PC-9 (cell line): ENCODE results near the gene CDH13. TPM values are rescaled to one million over a fixed set of nuclear protein-coding genes. Genes with fewer than 3 reads are reported as not detected.

ENCODE experiments used
- BruUV-seq: library from RNA; stranded (reverse); fragments of 400-500 nt; replicated peaks from 2 replicates; lab custom pipeline; 2021; lab: Mats Ljungman, UMichigan
- CTCF ChIA-PET: fragments of 300-600 bp; sonication (Branson Sonifier 250); formaldehyde crosslinking; loops from one replicate; lab custom pipeline; 2022; ENCODE audit warnings: antibody characterized with exemption; lab: Charles Lee
- POLR2A ChIA-PET: fragments of 300-600 bp; sonication (Branson Sonifier 250); formaldehyde crosslinking; loops from one replicate; lab custom pipeline; 2022; ENCODE audit warnings: antibody characterized with exemption; ENCODE audit not compliant: unreplicated experiment; lab: Charles Lee
- DNase-seq, 2 experiments: peaks; one replicate each; pipeline versions ENCODE4 v3.0.0 to v3.0.0-alpha.2; 2015 to 2022; ENCODE audit warnings: mixed read lengths in 1 of 2
- H2AFZ ChIP-seq: fragments of 200-600 bp; sonication (generic); 2 replicates; pipeline ENCODE4 v1.8.1; 2017; ENCODE audit warnings: antibody characterized with exemption
- H3F3A ChIP-seq: fragments of 200-600 bp; sonication (generic); 2 replicates; pipeline ENCODE4 v1.8.1; 2017; ENCODE audit warnings: antibody characterized with exemption, mild to moderate bottlenecking, low read depth; ENCODE audit not compliant: insufficient read depth
- H3K27ac ChIP-seq: fragments of 200-600 bp; sonication (generic); 2 replicates; pipeline ENCODE4 v1.6.1; 2016; ENCODE audit warnings: mixed run types
- H3K27me3 ChIP-seq: fragments of 200-600 bp; sonication (generic); 2 replicates; pipeline ENCODE4 v1.6.1; 2016; ENCODE audit warnings: low read depth, mixed run types; ENCODE audit not compliant: insufficient read depth
- H3K36me3 ChIP-seq: fragments of 200-600 bp; sonication (generic); 2 replicates; pipeline ENCODE4 v1.6.1; 2016; ENCODE audit warnings: low read depth, mixed run types
- H3K4me1 ChIP-seq: fragments of 200-600 bp; sonication (generic); replicated peaks from 2 replicates; pipeline ENCODE4 v1.6.1; 2016; ENCODE audit warnings: mixed run types; ENCODE audit not compliant: insufficient read depth
- H3K4me2 ChIP-seq: fragments of 200-600 bp; sonication (generic); 2 replicates; pipeline ENCODE4 v1.6.1; 2017; ENCODE audit warnings: mixed run types
- H3K4me3 ChIP-seq: fragments of 200-600 bp; sonication (generic); 2 replicates; pipeline ENCODE4 v1.6.1; 2016; ENCODE audit warnings: mixed run types
- H3K79me2 ChIP-seq: fragments of 200-600 bp; sonication (generic); 2 replicates; pipeline ENCODE4 v1.6.1; 2017; ENCODE audit warnings: low read depth, mixed run types
- H3K9me2 ChIP-seq: fragments of 200-600 bp; sonication (generic); 2 replicates; pipeline ENCODE4 v1.8.1; 2017; ENCODE audit warnings: mild to moderate bottlenecking; ENCODE audit not compliant: insufficient read depth
- H3K9me3 ChIP-seq: fragments of 200-600 bp; sonication (generic); 2 replicates; pipeline ENCODE4 v1.8.1; 2016; ENCODE audit warnings: low read depth; ENCODE audit not compliant: insufficient read depth
- H4K20me1 ChIP-seq: fragments of 200-600 bp; sonication (generic); 2 replicates; pipeline ENCODE4 v1.8.1; 2017; ENCODE audit not compliant: insufficient read depth
- CTCF ChIP-seq: fragments of 200-600 bp; sonication (generic); conservative IDR thresholded peaks from 2 replicates; pipeline ENCODE4 v1.6.1; 2017; ENCODE audit warnings: mixed run types, antibody characterized with exemption, mild to moderate bottlenecking, moderate library complexity
- EZH2 ChIP-seq: fragments of 200-600 bp; sonication (generic); IDR thresholded peaks from 2 replicates; pipeline ENCODE4 v1.8.0; 2017; ENCODE audit warnings: antibody characterized with exemption, low read depth
- intact Hi-C: fragments of 100-400 bp; cut with micrococcal nuclease; formaldehyde crosslinking; loops from one replicate; pipeline ENCODE4 v1.10.0; 2022; ENCODE audit not compliant: unreplicated experiment
- total RNA-seq: library from RNA; stranded (reverse); gene quantifications from 2 replicates; pipeline ENCODE4 v1.2.3, GENCODE V29; 2021

The CDH13 gene
- total RNA-seq, 1 experiment from 2014 or later, result 0.24 TPM

GRCh38 chr16:82628711-82629110 is 1.9 kb downstream of the CDH13 start:
- intact Hi-C loops, result no loop called here
- Histone ChIP-seq H3K27me3 (peaks cover 39% of the 10 kb centered on the region), H3K4me1 (no peaks in the 10 kb centered on the region), H3K4me2 (no peak overlapping the region), H2AFZ (no peak overlapping the region), H3K9me3 (no peaks in the 10 kb centered on the region), H3K27ac (no peak overlapping the region), H3F3A (no peaks in the 10 kb centered on the region), H3K36me3 (no peaks in the 10 kb centered on the region), H3K4me3 (no peak overlapping the region), H4K20me1 (no peaks in the 10 kb centered on the region), H3K9me2 (no peaks in the 10 kb centered on the region), H3K79me2 (no peaks in the 10 kb centered on the region)
- ChIA-PET POLR2A (no interaction called here), CTCF (no interaction called here)
- no peak for DNase-seq
- no TSS peak for BruUV-seq
- TF ChIP-seq EZH2 (no peak), CTCF (no peak)

- H3K36me3 ChIP-seq, result no peaks in the 10 kb centered on the region
- no peak overlapping the region for H3K4me3 ChIP-seq
- DNase-seq, result no peak
- no peaks in the 10 kb centered on the region for H3K9me2 ChIP-seq
- no peaks in the 10 kb centered on the region for H3K4me1 ChIP-seq
- ChIA-PET POLR2A (no interaction called here), CTCF (no interaction called here)
- H3K9me3 ChIP-seq, result no peaks in the 10 kb centered on the region
- H3K27me3 ChIP-seq, result peaks cover 45% of the 10 kb centered on the region
- H4K20me1 ChIP-seq, result no peaks in the 10 kb centered on the region
- no peaks in the 10 kb centered on the region for H3K79me2 ChIP-seq
- no peaks in the 10 kb centered on the region for H3F3A ChIP-seq
- no peak for TF ChIP-seq EZH2
- no peak for TF ChIP-seq CTCF
- no peak overlapping the region for H2AFZ ChIP-seq
- H3K4me2 ChIP-seq, result no peak overlapping the region
- no TSS peak for BruUV-seq
- intact Hi-C loops, result no loop called here
- H3K27ac ChIP-seq, result no peak overlapping the region
Observed at GRCh38 chr16:82629441-82630027, 2.8 kb downstream of the CDH13 start.

- ChIA-PET CTCF (no interaction called here), POLR2A (no interaction called here)
- no peak for DNase-seq
- intact Hi-C loops, result no loop called here
- Histone ChIP-seq H4K20me1 (no peaks in the 10 kb centered on the region), H3K4me1 (no peaks in the 10 kb centered on the region), H3K36me3 (no peaks in the 10 kb centered on the region), H3K4me2 (no peak overlapping the region), H3K9me3 (no peaks in the 10 kb centered on the region), H3K4me3 (no peak overlapping the region), H3F3A (no peaks in the 10 kb centered on the region), H2AFZ (no peak overlapping the region), H3K79me2 (no peaks in the 10 kb centered on the region), H3K27ac (no peak overlapping the region), H3K27me3 (peaks cover 45% of the 10 kb centered on the region), H3K9me2 (no peaks in the 10 kb centered on the region)
- BruUV-seq, result no TSS peak
- TF ChIP-seq CTCF, result no peak
- no peak for TF ChIP-seq EZH2
Observed at GRCh38 chr16:82630219-82630618, 3.5 kb downstream of the CDH13 start.
